Measurements from ENCODE around the gene RTP2.
"Not testable (repeated sequence)": the region's sequence is repeated elsewhere in the genome, so short reads cannot be mapped to it uniquely, and the experiment has no call there.

Gene RTP2

DNA sequence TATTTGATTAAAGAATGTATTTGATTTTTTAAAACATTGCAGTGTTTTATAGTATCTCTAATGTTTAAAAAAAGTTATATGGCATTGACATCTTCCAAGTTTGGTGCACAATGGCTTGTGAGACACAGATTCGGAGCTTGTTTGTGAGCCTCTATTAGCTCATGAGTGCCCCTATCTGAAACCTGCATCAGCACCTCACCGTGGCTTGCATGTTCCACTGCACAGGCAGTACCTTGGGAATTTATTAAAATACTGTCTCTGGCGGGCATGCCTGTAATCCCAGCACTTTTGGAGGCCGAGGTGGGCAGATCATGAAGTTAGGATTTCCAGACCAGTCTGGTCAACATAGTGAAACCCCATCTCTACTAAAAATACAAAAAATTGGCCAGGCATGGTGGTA lies 6.8 kb upstream of the RTP2 start:
- DNase-seq, result no peak

DNA sequence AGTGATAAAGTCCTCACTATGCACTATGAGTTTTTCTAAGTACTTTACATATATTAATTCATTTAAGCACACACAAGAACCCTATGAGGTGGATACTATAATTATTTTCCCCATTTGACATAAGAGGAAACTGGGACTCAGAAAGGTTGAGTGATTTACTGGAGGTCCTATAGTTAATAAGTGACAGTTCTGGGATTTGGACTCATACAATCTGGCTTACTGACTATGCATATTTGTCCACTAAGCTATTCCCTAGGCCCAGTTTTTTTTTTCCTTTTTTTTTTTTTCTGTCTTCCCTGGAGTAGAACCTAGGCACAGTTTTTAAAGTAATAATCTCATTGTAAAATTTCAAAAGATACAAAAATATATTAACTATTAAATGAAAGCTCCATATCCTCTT lies 6.3 kb upstream of the RTP2 start:
- DNase-seq, result no peak

DNA sequence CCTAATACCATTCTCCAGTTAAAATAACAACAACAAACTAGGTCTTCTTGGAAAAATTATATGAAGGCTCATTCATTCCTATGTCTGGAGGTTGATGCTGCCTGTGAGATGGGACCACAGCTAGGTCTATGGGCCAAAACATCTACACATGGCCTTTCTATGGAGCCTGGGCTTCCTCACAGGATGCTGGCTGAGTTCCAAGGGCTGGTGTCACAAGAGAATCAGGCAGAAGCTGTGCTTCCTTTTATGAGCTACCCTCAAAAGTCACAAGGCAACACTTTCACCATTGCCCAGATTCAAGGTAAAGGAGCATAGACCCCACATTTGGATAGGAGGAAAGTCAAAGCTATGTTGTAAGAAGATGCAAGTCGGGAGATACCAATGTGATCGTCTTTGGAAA lies 4.6 kb upstream of the RTP2 start:
- DNase-seq, result peak; percentile 88 to 91

DNA sequence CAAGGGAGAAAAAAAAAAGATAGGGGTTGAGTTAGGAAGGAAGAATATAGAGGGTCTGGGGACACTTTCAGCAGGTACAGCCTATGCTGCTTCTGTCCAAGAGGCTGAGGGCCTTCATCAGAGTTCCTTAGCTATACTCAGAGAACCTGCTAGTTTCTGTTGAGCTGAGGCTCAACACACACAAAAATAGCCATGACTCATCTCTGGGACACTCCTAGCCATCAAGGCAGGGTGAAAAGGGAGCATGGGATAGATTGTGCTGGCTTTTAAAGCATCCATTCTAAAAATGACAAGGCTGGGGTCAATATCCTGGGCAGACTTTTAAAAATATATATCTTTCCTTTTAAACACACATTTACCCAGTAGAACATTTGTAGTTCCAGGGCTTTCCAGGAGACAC lies 2.8 kb upstream of the RTP2 start:
- no peak for DNase-seq

GRCh38 chr3:187700249-187700648 lies 2.1 kb downstream of the RTP2 start:
- no peak for DNase-seq

GRCh38 chr3:187698499-187699399 lies 3.6 kb downstream of the RTP2 start:
- no peak for DNase-seq

DNA sequence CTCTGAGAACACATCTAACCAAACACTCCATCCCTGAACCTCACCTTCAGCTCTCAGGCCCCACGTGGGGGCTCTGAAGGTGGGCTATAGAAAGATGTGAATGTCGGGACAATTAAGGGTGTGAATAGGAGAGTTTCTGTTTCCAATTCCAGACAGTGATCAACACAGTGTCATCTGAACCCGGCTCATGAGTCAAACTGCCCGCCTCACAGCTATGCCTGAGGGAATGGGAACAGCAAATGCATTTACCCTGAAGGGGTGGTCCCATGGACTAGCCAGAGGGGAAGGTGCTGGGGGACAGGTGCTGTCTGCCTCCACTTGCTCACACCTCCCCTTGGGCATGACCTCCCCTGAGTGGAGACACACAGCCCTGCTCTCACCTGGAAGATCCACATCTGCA lies 6.3 kb downstream of the RTP2 start:
- DNase-seq, result no peak

DNA sequence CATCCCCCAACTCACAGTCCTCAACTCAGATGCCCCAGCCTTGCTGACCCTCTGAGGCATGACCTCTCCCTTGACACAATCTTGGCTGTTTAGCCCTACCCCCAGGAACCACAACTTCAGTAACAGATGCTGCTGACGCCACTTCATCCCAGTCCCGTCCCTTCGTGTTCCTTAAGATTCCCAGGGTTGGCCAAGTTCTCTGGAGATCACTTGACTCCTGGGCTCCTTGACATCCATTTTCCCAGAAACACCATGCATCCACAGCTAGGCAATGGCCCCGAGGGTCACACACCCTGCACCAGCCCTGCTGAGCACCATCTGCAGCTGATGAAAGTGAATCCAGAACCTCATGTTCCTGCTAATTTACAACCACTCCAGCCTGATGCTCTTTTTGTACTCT lies 6.9 kb downstream of the RTP2 start:
- DNase-seq, result no peak

GRCh38 chr3:187694801-187695200 lies 7.6 kb downstream of the RTP2 start:
- no peak for DNase-seq

DNA sequence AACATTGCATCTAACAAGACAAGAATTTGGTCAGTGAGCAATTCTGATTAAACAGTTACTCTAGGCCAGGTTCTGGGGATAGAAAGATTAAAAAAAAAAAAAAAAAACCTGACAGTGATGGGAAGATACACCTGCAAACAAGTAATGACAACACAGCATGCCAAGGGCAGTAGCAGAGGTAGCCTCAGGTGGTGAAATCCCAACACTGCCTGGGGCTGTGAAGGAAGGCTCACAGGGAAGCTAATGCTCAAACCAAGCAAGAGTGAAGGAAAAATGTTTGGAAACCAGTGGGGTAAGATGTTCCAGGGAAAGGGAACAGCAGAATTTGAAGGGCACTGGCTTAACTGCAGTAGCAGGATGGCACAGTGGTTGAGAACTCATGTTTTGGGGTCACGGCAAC lies 8.9 kb downstream of the RTP2 start:
- DNase-seq, result no peak

GRCh38 chr3:187689984-187690383 lies 12.4 kb downstream of the RTP2 start:
- DNase-seq, result no peak

DNA sequence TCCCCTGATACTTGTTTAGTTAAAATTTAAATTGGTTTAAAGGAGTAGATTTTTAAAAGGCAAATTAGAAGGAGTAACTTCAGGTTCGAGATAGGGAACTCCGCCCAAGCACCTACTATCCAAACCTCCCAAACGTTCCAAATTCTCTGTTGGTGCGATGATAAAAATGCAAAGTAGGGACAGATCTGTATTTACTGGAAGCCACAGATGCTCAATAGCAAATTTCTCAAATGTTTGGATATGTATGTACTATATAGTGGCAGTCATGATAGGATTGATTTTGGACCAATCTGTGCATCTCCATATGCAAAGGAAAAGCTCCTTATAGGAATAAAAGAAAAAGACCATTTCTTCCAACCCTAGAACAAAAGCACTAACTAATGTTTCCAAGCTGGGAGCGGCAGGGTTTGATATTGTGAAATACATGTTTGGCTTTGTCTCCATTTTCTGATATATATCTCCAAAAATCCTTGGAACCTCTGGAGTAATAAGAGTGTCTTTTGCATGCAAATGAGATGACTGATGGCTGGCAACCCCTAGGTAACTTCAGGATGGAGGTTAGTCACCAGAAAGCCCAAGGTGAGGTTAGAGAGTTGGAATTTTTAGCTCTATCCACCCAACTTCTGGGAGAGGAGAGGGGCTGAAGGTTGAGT lies 15.6 kb downstream of the RTP2 start:
- DNase-seq, result no peak

GRCh38 chr3:187685948-187686347 lies 16.4 kb downstream of the RTP2 start:
- no peak for DNase-seq

GRCh38 chr3:187684880-187685279 lies 17.5 kb downstream of the RTP2 start:
- DNase-seq, result no peak

GRCh38 chr3:187684444-187684843 lies 17.9 kb downstream of the RTP2 start:
- DNase-seq, result no peak

GRCh38 chr3:187681756-187682155 lies 20.6 kb downstream of the RTP2 start:
- DNase-seq, result not testable (repeated sequence)

- peak; percentile 69 to 73 for DNase-seq
Observed at GRCh38 chr3:187679638-187680396, 22.5 kb downstream of the RTP2 start.

DNA sequence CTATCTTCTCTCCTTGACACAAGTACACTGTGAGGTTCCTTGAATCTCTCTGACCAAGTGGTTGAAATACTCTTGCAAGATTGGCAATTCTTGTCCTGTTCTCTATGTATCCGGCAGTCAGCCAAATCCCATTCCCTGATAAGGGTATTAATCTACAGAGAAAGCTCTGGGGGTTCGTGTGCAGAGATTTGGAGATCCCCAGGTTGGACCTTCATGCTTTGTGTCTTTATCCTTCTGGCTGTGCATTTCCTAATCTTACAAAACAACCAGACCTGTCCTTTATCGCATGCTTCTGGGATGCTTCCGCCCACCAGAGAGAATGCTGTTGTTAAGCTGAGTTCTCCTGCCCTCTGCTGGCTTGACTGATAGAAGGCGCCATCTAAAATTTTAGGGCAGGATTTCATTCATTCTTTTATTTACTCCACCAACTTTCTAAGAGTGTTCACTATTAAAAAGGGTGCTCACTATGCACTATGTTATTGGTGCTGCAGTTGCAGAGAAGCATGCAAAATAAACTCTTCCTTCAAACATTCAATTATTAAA lies 23.6 kb downstream of the RTP2 start:
- peak; percentile 51 to 65 for DNase-seq

DNA sequence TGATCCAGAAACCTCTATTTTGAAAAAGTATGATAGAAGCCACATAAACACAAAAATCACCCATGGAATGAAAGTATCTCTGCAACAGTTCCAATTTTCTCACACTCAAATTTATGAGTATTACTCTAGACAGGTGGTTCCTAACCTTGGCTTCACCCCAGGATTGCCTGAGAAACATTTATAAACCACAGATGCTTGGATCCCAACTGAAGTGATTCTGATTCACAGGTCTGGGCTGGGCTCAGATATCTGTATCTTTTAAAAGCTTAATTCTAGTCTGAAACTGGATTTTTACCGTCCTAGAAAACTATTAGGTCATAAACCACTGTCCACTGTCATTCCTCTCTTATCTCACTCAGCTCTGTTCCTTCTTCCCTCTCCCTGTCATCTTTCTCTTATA lies 24.8 kb downstream of the RTP2 start:
- DNase-seq, result no peak

DNA sequence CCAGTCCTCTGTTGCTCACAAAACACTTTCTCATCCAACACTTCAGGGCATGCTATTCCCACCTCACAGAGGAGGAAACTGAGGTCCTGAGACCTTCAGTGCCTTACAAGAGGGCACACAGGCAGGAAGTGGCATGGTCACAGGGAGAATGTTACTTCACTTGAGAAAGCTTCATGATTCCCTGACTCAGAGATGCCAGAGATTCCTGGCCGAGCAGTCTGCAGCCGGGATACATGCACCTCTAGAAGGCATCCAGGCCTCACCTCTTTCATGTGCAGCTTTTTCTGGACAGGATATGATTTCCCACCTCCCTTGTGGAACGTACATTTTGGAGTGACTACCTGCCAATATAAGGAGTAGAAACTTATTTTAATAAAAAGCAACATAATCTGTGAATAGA lies 29.3 kb downstream of the RTP2 start:
- DNase-seq, result no peak

GRCh38 chr3:187669675-187670504 lies 32.5 kb downstream of the RTP2 start, which contains the start of gene SST:
Gene SST, minus strand, starts transcription at chr3:187670394. Its CDS starts 103 bp downstream, at chr3:187670291.
- DNase-seq, result peak; percentile 12 to 41

DNA sequence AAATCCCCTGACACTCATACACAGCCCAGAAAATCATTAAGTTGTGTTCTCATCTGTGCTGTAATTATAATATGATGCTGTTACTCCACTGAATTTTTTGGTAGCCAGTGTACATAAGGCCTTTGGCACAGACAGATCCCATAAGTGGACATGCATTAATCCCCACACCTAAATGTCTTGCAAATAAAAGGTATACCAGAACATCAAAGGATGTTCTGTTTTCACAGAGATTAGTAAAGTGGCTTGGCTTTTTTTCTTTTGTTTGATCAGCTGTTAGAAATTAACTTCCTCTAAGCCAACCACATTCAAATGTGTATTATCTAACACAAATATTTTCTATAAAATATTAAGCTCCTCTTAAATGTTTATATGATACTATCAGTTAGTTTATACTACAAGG lies 34.8 kb downstream of the RTP2 start:
- DNase-seq, result no peak
